NK-92 treated with Interleukin-12 subunit alpha and Interleukin-12 subunit beta, amount 100 ng/mL, for 24 hours (cell line): ENCODE measurements around the gene ARPP19.
"Not testable (repeated sequence)": the region's sequence is repeated elsewhere in the genome, so short reads cannot be mapped to it uniquely, and the experiment has no call there.

Source experiments
- DNase-seq: peaks from one replicate; lab custom pipeline; 2025; lab: John Stamatoyannopoulos, UW

The ARPP19 gene

DNA sequence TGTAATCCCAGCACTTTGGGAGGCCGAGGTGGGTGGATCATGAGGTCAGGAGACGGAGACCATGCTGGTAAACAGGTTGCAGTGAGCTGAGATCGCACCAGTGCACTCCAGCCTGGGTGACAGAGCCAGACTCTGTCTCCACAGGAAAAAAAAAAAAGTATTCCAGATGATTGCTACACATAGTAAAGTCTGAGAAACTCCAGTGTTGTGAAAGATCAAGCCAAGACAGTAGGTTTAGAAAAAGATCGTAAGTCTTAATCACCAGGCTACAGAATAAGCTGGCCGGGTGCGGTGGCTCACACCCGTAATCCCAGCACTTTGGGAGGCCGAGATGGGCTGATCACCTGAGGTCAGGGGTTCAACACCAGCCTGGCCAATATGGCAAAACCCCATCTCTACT is 56.0 kb downstream of the ARPP19 start:
- not testable (repeated sequence) for DNase-seq

DNA sequence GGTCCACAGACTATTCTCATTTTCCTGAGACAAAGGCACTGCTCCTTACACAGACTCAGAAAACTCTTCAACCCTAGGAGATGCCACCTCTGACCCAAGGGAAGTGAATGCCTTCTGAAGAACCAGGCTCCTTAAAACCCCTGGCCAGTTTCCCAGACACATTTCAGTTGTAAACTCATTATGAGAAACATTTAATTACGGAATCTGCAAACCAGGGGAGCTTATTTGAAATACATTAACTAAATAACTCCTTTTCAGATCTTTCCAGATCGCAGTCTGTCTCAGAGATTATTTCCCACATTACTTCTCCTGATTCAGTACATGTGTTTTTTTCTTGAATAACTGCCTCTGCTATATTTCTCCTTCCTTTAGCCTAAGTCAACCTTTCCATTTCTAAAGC is 57.7 kb downstream of the ARPP19 start:
- no peak for DNase-seq

DNA sequence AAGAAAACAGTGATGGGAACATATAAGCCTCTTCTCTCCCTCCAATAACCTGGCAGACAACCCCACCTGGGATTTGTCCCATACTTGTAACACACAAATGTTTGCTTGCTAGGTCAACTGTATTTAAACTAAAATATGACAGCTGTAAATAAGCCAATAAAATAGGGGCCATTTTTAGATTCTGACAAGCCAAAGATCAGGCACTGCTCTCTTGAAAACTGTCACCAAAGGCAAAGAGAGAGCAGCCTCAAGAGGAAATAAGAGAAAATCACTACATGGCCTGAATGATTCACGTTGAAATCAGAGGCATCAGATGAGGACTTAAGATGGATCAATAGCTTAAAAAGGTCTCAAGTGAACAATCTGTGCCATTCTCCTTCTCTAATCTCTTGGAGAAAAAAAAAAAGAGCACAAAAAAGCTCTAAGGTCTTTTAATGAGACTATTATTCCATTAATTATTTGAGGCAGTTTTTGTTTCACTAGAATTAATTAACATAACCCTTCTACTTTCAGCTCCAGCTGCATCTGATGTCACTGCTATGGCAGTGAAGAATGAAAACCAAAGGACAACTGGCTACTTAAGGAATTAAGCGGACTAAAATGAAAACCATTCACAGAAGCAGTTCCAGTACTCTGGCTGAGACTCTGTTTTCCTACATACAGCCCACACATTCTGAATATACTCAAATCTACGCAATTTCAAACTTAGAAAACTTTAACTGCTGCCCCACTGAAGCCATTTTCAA is 59.2 kb downstream of the ARPP19 start:
- DNase-seq = no peak

DNA sequence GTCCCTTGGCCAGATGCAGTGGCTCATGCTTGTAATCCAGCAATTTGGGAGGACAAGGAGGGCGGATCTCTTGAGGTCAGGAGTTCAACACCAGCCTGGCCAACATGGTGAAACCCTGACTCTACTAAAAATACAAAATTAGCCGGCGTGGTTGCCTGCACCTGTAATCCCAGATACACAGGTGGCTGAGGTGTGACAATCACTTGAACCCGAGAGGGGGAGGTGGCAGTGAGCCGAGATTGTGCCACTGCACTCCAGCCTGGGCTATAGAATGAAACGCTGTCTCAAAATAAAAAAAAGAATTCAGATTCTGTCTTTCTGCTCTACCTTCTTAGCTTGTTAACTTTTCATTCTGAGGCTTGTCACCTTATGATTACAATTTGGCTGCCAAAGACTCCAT is 62.3 kb downstream of the ARPP19 start:
- DNase-seq = no peak

DNA sequence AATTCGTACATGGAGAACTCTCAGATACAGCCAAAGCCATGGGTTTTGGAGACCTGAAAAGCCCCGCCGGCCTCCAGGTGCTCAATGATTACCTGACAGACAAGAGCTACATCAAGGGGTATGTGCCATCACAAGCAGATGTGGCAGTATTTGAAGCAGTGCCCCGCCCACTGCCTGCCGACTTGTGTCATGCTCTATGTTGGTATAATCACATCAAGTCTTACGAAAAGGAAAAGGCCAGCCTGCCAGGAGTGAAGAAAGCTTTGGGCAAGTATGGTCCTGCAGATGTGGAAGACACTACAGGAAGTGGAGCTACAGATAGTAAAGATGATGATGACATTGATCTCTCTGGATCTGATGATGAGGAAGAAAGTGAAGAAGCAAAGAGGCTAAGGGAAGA is 63.7 kb downstream of the ARPP19 start:
- no peak for DNase-seq

DNA sequence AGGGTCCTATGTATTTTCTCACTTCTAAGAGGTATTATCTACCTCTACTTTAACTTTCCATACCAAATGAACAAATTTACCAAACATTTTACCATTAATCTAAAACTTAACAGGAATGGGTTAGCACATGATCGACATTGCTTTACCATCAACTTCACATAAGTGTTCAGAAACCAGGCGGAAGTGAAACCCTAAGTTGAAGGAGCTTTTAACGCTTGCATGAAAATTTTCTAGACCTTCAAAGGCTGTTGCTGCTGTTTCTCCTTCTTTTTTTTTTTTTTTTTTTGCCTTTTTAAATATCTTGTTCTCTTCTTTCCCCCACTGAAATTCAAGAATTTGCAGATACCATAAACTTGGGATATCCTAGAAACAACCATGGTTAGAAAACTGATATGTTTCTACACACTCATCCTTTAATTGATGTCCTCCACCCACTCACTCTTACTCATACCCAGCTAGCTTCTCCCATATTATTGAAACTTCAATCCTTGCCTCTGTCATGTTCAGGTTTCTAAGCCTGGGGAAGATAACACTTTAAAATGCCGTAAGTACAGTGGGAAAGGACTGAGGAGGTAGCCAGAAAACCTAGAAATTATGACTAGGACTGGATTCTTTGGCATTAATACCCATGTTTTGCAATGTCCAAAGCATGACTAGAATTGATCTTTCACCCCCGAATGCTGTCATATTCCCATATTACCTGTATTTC is 64.9 kb downstream of the ARPP19 start:
- DNase-seq = no peak

DNA sequence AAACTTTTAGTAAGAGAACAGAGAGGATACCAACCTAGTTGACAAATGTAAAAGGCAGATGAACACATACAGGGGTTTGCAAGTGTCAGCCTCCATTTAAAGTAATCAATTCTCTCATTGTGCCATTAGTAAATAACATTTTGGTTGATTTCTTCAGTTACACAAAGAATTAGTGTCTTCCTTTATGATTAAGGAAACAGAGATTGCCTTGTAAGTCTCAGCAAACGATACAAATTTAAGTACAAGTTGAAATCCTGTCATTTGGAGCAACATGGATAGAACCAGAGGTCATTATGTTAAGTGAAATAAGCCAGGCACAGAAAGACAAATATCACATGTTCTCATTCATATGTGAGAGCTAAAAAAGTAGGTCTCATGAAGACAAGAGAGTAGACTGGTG is 66.2 kb downstream of the ARPP19 start:
- DNase-seq = no peak

DNA sequence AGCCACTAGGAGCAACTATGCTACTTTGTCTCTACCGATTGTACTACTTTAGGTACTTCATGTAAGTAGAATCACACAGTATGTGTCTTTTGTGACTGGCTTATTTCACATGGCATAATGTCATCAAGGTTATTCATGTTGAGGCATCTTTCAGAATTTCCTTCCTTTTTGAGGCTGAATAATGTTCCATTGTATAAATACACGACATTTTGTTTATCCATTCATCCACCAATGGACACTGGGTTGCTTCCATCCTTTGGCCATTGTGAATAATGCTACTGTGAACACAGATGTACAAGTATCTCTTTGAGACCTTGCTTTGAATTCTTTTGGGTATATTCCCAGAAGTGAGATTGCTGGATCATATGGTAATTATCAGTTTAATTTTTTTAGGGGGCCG is 69.3 kb downstream of the ARPP19 start:
- DNase-seq = no peak

DNA sequence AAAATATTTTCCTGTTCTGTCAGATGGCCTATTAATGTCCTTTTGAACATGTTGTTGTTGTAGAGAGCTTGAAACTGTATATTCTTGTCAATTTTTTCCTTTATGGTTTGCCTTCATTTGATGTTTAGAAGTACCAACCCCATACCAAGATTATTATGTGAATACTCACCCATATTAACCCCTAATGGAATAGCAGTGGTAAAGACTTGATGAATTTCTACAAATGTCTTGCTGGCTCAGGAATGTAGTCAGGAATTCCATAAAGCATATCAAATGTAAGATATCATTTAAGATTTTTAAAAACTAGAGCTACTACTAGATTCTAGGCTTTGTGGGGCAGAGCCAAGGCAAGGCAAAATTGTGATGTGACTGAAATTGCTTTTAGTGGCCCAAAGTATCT is 70.1 kb downstream of the ARPP19 start:
- DNase-seq = no peak
